NCI-H510A treated with DMSO at 0.1 percent for 48 hours (cell line): ENCODE measurements around the gene EFNB2.

Source experiments
- DNase-seq: peaks from one replicate; lab custom pipeline; 2025; lab: John Stamatoyannopoulos, UW

Gene EFNB2

GRCh38 chr13:106550570-106551135 is 15.2 kb upstream of the EFNB2 start:
- DNase-seq = no peak

GRCh38 chr13:106548064-106548696 is 12.7 kb upstream of the EFNB2 start:
- DNase-seq = no peak

- DNase-seq = no peak
Observed at GRCh38 chr13:106541826-106542225, 6.4 kb upstream of the EFNB2 start.

GRCh38 chr13:106540613-106541012 is 5.2 kb upstream of the EFNB2 start:
- DNase-seq = no peak

GRCh38 chr13:106537521-106537920 is 2.1 kb upstream of the EFNB2 start:
- DNase-seq = no peak

- DNase-seq = peak; percentile 87
Observed at GRCh38 chr13:106536244-106537034, 977 bp upstream of the EFNB2 start.

GRCh38 chr13:106534639-106535551 is 567 bp downstream of the EFNB2 start:
- peak; percentile 52 for DNase-seq

GRCh38 chr13:106533943-106534638 is 1.4 kb downstream of the EFNB2 start:
- peak; percentile 46 for DNase-seq

GRCh38 chr13:106533101-106533942 is 2.1 kb downstream of the EFNB2 start:
- peak; percentile 64 for DNase-seq

- DNase-seq = no peak
Observed at GRCh38 chr13:106532111-106532929, 3.1 kb downstream of the EFNB2 start.

- DNase-seq = no peak
Observed at GRCh38 chr13:106530980-106531481, 4.4 kb downstream of the EFNB2 start.

GRCh38 chr13:106530171-106530851 is 5.2 kb downstream of the EFNB2 start:
- DNase-seq = peak; percentile 61

- no peak for DNase-seq
Observed at GRCh38 chr13:106529415-106530170, 5.9 kb downstream of the EFNB2 start.

- DNase-seq = no peak
Observed at GRCh38 chr13:106528718-106529414, 6.6 kb downstream of the EFNB2 start.

GRCh38 chr13:106527826-106528225 is 7.6 kb downstream of the EFNB2 start:
- peak; percentile 48 for DNase-seq

GRCh38 chr13:106527445-106527801 is 8.0 kb downstream of the EFNB2 start:
- DNase-seq = no peak

- DNase-seq = no peak
Observed at GRCh38 chr13:106526738-106527444, 8.6 kb downstream of the EFNB2 start.
